ENCODE measurements around the gene MRPS18C.

DNA sequence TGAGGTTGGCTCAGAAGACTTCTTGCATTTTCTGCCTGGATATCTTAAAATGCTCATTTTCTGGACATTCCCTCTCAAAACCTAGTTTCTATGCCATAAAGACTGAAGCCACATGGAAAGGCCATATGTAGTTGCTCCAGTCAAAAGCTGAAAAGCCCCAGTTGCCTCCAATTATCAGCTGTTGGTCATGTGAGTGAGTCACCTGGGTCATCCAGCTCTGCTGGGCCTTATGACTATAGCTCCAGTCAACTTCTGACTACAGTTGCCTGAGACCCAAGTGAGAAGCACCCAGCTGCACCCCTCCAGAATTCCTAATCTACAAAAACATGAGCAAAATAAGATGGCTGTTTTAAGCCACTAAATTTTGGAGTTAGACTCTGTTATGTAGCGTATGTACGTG is 42.2 kb upstream of the MRPS18C start:
- TF ChIP-seq, protein P1, sequence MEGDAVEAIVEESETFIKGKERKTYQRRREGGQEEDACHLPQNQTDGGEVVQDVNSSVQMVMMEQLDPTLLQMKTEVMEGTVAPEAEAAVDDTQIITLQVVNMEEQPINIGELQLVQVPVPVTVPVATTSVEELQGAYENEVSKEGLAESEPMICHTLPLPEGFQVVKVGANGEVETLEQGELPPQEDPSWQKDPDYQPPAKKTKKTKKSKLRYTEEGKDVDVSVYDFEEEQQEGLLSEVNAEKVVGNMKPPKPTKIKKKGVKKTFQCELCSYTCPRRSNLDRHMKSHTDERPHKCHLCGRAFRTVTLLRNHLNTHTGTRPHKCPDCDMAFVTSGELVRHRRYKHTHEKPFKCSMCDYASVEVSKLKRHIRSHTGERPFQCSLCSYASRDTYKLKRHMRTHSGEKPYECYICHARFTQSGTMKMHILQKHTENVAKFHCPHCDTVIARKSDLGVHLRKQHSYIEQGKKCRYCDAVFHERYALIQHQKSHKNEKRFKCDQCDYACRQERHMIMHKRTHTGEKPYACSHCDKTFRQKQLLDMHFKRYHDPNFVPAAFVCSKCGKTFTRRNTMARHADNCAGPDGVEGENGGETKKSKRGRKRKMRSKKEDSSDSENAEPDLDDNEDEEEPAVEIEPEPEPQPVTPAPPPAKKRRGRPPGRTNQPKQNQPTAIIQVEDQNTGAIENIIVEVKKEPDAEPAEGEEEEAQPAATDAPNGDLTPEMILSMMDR (IDR thresholded peaks at IDR 0.05) = no peak
- no peak for TF ChIP-seq ZFX (IDR thresholded peaks at IDR 0.05; ENCODE audit: borderline replicate concordance)

Measured in 22Rv1 (cell line).